ENCODE measurements around the gene TMEM121B.

- TF ChIP-seq CTCF (IDR thresholded peaks at IDR 0.05), result no peak
- no peak for TF ChIP-seq POLR2A (IDR thresholded peaks at IDR 0.05)
Observed at GRCh38 chr22:17164392-17165024, 43.3 kb upstream of the TMEM121B start.

All from body of pancreas (tissue), 4 donors.